Measurements from ENCODE around the gene CDC42EP2. TPM values are rescaled to one million over a fixed set of nuclear protein-coding genes. Genes with fewer than 3 reads are reported as not detected.
A peak's percentile ranks its signal among the peaks of the same experiment; 100 is the strongest.

Gene CDC42EP2
- total and polyA plus RNA-seq, 2 of the 13 experiments (the other 11 are each of a cell fraction or from before 2014, with no cell fraction given) = 2.3 to 7.1 TPM

DNA sequence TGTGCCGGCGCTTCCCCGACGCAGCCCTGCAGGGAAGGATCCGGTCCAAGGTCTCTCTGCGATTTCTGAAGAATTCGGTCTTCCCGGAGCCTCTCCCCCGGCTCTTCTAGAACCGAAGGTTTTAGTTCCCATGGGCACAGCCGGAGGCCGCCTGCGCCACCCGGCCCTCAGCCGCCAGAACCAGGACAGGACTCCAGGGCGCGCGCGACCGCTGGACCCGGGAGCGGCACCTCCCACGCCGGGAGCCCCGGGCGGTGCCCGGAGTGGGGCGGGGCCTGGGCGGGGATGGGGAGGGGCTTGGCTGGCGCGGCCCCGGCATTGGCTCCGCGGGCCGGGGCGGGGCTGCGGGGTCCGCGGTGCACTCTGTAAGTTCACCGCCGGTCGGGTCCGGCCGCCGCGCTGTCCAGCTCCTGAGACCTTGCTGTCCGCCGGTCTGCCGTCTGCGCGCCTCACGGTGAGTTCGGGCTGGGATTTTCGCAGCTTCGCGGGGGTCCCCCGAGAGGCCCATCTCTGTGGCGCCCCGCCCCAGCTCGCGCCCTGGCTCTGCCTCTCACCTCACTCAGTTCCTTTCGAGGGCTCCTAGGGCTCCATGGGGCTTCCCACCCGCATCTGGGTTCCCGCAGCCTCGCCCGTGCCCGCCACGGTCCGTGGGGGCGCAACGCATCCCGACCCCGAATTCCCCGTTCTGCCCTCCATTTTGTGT lies at the start of gene CDC42EP2 (continued):
- TF ChIP-seq ZFP41 (CRISPR knock-in tag; IDR thresholded peaks at IDR 0.05; ENCODE audit: borderline replicate concordance) (no peak), NCOA1 (CRISPR knock-in tag; IDR thresholded peaks at IDR 0.05) (no peak; the same call in 1 of the 2 replicates), RCOR2 (CRISPR knock-in tag; IDR thresholded peaks at IDR 0.05) (no peak), SNAI1 (CRISPR knock-in tag; IDR thresholded peaks at IDR 0.05; ENCODE audit: borderline replicate concordance) (0 out of 2 replicates have a peak, but pooled peaks have one; percentile 49), SALL1 (CRISPR knock-in tag; IDR thresholded peaks at IDR 0.05) (peak; percentile 49; the same call in 1 of the 2 replicates), RAD51 (IDR thresholded peaks at IDR 0.05; ENCODE audit: borderline replicate concordance) (no peak), MIXL1 (CRISPR knock-in tag; IDR thresholded peaks at IDR 0.05) (no peak), ZNF766 (CRISPR knock-in tag; IDR thresholded peaks at IDR 0.05; ENCODE audit: borderline replicate concordance) (no peak), NAIF1 (CRISPR knock-in tag; IDR thresholded peaks at IDR 0.05; ENCODE audit: borderline replicate concordance) (no peak), SRY (CRISPR knock-in tag; IDR thresholded peaks at IDR 0.05) (0 out of 2 replicates have a peak, but pooled peaks have one; percentile 19), ZKSCAN1 (IDR thresholded peaks at IDR 0.05; ENCODE audit: low read length) (no peak)
- TF ChIP-seq, protein P1, sequence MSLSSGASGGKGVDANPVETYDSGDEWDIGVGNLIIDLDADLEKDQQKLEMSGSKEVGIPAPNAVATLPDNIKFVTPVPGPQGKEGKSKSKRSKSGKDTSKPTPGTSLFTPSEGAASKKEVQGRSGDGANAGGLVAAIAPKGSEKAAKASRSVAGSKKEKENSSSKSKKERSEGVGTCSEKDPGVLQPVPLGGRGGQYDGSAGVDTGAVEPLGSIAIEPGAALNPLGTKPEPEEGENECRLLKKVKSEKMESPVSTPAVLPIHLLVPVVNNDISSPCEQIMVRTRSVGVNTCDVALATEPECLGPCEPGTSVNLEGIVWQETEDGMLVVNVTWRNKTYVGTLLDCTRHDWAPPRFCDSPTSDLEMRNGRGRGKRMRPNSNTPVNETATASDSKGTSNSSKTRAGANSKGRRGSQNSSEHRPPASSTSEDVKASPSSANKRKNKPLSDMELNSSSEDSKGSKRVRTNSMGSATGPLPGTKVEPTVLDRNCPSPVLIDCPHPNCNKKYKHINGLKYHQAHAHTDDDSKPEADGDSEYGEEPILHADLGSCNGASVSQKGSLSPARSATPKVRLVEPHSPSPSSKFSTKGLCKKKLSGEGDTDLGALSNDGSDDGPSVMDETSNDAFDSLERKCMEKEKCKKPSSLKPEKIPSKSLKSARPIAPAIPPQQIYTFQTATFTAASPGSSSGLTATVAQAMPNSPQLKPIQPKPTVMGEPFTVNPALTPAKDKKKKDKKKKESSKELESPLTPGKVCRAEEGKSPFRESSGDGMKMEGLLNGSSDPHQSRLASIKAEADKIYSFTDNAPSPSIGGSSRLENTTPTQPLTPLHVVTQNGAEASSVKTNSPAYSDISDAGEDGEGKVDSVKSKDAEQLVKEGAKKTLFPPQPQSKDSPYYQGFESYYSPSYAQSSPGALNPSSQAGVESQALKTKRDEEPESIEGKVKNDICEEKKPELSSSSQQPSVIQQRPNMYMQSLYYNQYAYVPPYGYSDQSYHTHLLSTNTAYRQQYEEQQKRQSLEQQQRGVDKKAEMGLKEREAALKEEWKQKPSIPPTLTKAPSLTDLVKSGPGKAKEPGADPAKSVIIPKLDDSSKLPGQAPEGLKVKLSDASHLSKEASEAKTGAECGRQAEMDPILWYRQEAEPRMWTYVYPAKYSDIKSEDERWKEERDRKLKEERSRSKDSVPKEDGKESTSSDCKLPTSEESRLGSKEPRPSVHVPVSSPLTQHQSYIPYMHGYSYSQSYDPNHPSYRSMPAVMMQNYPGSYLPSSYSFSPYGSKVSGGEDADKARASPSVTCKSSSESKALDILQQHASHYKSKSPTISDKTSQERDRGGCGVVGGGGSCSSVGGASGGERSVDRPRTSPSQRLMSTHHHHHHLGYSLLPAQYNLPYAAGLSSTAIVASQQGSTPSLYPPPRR (CRISPR knock-in tag; IDR thresholded peaks at IDR 0.05; ENCODE audit: borderline replicate concordance) = no peak
- TF ChIP-seq, protein P2, sequence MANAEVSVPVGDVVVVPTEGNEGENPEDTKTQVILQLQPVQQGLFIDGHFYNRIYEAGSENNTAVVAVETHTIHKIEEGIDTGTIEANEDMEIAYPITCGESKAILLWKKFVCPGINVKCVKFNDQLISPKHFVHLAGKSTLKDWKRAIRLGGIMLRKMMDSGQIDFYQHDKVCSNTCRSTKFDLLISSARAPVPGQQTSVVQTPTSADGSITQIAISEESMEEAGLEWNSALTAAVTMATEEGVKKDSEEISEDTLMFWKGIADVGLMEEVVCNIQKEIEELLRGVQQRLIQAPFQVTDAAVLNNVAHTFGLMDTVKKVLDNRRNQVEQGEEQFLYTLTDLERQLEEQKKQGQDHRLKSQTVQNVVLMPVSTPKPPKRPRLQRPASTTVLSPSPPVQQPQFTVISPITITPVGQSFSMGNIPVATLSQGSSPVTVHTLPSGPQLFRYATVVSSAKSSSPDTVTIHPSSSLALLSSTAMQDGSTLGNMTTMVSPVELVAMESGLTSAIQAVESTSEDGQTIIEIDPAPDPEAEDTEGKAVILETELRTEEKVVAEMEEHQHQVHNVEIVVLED (CRISPR knock-in tag; IDR thresholded peaks at IDR 0.05; ENCODE audit: borderline replicate concordance) = no peak
- TF ChIP-seq, protein P3, sequence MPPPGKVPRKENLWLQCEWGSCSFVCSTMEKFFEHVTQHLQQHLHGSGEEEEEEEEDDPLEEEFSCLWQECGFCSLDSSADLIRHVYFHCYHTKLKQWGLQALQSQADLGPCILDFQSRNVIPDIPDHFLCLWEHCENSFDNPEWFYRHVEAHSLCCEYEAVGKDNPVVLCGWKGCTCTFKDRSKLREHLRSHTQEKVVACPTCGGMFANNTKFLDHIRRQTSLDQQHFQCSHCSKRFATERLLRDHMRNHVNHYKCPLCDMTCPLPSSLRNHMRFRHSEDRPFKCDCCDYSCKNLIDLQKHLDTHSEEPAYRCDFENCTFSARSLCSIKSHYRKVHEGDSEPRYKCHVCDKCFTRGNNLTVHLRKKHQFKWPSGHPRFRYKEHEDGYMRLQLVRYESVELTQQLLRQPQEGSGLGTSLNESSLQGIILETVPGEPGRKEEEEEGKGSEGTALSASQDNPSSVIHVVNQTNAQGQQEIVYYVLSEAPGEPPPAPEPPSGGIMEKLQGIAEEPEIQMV (CRISPR knock-in tag; IDR thresholded peaks at IDR 0.05; ENCODE audit: low read depth) = peak; percentile 89
- TF ChIP-seq, protein P4, sequence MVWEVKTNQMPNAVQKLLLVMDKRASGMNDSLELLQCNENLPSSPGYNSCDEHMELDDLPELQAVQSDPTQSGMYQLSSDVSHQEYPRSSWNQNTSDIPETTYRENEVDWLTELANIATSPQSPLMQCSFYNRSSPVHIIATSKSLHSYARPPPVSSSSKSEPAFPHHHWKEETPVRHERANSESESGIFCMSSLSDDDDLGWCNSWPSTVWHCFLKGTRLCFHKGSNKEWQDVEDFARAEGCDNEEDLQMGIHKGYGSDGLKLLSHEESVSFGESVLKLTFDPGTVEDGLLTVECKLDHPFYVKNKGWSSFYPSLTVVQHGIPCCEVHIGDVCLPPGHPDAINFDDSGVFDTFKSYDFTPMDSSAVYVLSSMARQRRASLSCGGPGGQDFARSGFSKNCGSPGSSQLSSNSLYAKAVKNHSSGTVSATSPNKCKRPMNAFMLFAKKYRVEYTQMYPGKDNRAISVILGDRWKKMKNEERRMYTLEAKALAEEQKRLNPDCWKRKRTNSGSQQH (CRISPR knock-in tag; IDR thresholded peaks at IDR 0.05; ENCODE audit: low read depth) = no peak
- TF ChIP-seq, protein P5, sequence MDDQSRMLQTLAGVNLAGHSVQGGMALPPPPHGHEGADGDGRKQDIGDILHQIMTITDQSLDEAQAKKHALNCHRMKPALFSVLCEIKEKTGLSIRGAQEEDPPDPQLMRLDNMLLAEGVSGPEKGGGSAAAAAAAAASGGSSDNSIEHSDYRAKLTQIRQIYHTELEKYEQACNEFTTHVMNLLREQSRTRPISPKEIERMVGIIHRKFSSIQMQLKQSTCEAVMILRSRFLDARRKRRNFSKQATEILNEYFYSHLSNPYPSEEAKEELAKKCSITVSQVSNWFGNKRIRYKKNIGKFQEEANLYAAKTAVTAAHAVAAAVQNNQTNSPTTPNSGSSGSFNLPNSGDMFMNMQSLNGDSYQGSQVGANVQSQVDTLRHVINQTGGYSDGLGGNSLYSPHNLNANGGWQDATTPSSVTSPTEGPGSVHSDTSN (CRISPR knock-in tag; IDR thresholded peaks at IDR 0.05; ENCODE audit: borderline replicate concordance) = peak; percentile 14; the same call in 1 of the 2 replicates
- TF ChIP-seq, protein P6, sequence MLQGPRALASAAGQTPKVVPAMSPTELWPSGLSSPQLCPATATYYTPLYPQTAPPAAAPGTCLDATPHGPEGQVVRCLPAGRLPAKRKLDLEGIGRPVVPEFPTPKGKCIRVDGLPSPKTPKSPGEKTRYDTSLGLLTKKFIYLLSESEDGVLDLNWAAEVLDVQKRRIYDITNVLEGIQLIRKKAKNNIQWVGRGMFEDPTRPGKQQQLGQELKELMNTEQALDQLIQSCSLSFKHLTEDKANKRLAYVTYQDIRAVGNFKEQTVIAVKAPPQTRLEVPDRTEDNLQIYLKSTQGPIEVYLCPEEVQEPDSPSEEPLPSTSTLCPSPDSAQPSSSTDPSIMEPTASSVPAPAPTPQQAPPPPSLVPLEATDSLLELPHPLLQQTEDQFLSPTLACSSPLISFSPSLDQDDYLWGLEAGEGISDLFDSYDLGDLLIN (CRISPR knock-in tag; IDR thresholded peaks at IDR 0.05; ENCODE audit: borderline replicate concordance) = 0 out of 2 replicates have a peak, but pooled peaks have one; percentile 44
